Right hindlimb (tissue), 1 donor: Measurements from ENCODE around the gene OR52A5.
"Not testable (repeated sequence)": the region's sequence is repeated elsewhere in the genome, so short reads cannot be mapped to it uniquely, and the experiment has no call there.

ENCODE experiments used
- DNase-seq: peaks from one replicate; pipeline ENCODE4 v3.0.0-alpha.2; 2018

OR52A5 gene

GRCh38 chr11:5137996-5138395 lies at the start of gene OR52A5:
OR52A5 (minus strand) TSS chr11:5138356; CDS start chr11:5132642, 5,714 bp downstream.
- DNase-seq = no peak

GRCh38 chr11:5178046-5178837 lies 40.1 kb upstream of the OR52A5 start:
- DNase-seq = no peak

GRCh38 chr11:5174934-5175333 lies 36.8 kb upstream of the OR52A5 start:
- no peak for DNase-seq

GRCh38 chr11:5171856-5172255 lies 33.7 kb upstream of the OR52A5 start:
- no peak for DNase-seq

DNA sequence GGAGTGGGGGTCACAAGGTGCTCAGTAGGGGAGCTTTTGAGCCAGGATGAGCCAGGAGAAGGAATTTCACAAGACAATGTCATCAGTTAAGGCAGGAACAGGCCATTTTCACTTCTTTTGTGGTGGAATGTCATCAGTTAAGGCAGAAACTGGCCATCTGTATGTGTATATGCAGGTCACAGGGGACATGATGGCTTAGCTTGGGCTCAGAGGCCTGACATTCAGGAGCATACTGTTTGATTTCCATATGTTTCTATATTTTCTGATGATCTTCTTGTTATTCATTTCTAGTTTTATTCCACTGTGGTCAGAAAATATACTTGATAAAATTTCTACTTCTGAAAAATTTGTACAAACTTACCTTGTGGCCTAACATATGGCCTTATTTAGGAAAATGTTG lies 27.7 kb upstream of the OR52A5 start:
- DNase-seq = not testable (repeated sequence)

GRCh38 chr11:5164807-5165206 lies 26.7 kb upstream of the OR52A5 start:
- DNase-seq = not testable (repeated sequence)

- not testable (repeated sequence) for DNase-seq
Measured at GRCh38 chr11:5161045-5161444, 22.9 kb upstream of the OR52A5 start.

- DNase-seq = not testable (repeated sequence)
Measured at GRCh38 chr11:5160217-5160616, 22.1 kb upstream of the OR52A5 start.

- DNase-seq = no peak
Measured at GRCh38 chr11:5159806-5160205, 21.6 kb upstream of the OR52A5 start.

- no peak for DNase-seq
Measured at GRCh38 chr11:5154657-5155056, 16.5 kb upstream of the OR52A5 start, which contains the start of gene OR52A1. OR52A1 (minus strand) TSS chr11:5154757; CDS start chr11:5152369, 2,388 bp downstream.

- DNase-seq = no peak
Measured at GRCh38 chr11:5153574-5154431, 15.6 kb upstream of the OR52A5 start.

DNA sequence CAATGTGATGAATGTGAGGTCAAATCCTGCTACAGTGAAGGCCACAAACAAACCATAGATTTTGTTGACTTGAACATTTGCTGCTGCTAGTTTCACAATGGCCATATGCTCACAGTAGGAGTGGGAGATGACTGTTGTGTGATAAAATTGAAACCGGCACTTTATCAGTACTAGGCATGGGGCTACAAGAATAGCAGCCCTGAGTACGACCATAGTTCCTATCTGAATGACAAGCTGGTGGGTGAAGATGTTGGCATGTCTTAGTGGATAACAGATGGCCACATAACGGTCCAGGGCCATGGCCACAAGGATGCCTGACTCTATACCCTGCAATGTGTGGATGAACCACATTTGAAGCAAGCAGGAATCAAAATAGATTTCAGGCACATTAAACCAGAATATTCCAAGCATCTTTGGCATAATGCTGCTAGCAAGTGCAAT lies 13.6 kb upstream of the OR52A5 start:
- DNase-seq = no peak

- DNase-seq = not testable (repeated sequence)
Measured at GRCh38 chr11:5144206-5144605, 6.0 kb upstream of the OR52A5 start.

- no peak for DNase-seq
Measured at GRCh38 chr11:5137014-5137413, 1.1 kb downstream of the OR52A5 start.

GRCh38 chr11:5136261-5136660 lies 1.9 kb downstream of the OR52A5 start:
- no peak for DNase-seq

GRCh38 chr11:5131584-5132335 lies 6.4 kb downstream of the OR52A5 start:
- DNase-seq = no peak

DNA sequence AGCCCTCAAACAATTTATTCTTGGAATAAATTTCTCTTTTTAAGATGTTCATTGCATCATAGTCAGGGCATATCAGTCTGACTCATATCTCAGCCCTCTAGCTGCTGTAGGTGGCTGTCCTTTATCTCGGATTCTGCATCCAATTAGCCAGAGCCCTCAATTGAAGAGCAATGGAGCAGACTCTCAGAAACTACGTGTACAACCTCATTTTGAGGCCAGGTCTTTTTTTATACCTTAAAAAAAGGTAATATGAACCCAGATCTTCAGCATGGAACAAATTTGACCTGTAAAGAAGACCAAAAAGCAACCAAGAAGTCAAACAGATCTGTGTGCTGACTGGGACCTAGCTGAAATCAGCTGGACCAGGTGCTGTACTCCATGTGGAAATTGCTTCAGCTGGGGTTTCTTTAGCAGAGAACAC lies 8.7 kb downstream of the OR52A5 start:
- no peak for DNase-seq

DNA sequence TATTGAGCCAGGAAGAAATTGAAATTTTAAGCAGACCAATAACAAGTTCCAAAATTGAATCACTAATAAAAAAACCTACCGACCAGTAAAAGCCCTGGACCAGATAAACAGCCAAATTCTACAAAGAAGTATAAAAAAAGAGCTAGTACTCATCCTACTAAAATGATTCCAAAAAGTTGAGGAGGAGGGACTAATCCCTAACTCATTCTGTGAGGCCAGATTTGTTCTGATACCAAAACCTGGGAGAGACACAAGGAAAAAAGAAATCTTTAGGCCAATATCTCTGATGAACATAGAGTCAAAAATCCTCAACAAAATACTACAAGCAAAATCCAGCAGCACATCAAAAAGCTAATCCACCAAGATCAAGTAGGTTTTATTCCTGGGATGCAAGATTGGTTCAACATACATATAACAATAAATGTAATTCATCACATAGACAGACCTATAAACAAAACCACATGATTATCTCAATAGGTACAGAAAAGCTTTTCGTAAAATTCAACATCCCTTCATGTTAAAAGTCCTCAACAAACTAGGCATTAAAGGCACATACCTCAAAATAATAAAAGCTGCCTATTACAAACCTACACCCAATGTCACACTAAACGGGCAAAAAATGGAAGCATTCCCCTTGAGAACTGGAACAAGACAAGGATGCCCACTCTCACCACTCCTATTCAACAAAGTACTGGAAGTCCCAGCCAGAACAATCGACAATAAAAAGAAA lies 13.1 kb downstream of the OR52A5 start:
- no peak for DNase-seq

- peak; percentile 59 for DNase-seq
Measured at GRCh38 chr11:5123802-5124521, 14.2 kb downstream of the OR52A5 start.

DNA sequence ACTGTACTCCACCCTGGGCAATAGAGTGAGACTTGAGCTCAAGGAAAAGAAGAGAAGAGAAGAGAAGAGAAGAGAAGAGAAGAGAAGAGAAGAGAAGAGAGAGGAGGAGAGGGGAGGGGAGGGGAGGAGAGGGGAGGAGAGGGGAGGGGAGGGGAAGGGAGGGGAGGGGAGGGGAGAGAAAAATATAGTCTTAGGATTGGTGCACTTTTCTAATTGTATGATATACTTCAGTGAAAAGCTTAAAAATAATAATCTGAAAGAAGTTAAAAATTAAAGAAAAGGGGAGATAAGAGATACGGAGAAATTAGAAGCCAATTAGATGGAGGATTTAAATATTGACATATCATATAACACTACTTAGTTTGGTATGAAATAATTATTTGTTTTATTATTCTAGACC lies 19.3 kb downstream of the OR52A5 start:
- DNase-seq = no peak

- DNase-seq = no peak
Measured at GRCh38 chr11:5117588-5117987, 20.6 kb downstream of the OR52A5 start.

DNA sequence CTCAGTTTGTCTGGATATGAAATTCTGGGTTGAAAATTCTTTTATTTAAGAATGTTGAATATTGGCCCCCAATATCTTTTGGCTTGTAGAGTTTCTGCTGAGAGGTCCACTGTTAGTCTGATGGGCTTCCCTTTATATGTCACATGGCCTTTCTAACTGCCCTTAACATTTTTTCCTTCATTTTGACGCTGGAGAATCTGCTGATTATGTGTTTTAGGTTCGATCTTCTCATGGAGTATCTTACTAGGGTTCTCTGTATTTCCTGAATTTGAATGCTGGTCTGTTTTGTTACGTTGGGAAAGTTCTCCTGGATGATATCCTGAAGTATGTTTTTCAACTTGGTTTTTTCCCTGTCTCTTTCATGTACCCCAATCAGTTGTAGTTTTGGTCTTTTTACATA lies 22.8 kb downstream of the OR52A5 start:
- no peak for DNase-seq
